ENCODE data around the gene HIF3A.
"Not testable (repeated sequence)": the region's sequence is repeated elsewhere in the genome, so short reads cannot be mapped to it uniquely, and the experiment has no call there.

The HIF3A gene

DNA sequence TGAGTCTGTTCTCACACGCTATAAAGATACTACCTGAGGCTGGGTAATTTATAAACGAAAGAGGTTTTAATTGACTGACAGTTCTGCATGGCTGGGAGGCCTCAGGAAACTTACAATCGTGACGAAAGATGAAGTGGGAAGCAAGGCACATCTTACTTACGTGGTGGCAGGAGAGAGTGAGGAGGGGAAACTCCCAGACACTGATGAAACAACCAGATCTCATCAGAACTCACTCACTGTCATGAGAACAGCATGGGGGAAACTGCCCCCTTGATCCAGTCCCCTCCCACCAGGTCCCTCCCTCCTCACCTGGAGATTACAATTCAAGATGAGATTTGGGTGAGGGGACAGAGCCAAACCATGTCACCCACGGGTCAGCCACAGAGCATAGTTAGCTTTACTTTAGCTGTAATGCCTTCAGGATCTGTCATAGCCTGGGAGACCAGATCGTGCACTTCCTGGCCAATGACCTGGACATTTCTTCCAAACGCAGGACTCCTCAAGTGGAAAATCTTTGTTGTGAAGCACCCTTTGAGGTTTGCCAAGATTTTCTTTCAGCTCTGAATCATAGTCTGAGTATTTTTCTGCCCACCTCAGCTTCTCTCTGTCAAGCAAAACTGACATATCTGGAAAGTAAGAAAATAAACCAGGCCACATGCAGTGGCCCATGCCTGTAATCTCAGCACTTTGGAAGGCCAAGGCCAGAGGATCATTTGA lies 25.2 kb upstream of the HIF3A start:
- no peaks in the 10 kb centered on the region for H4K20me1 ChIP-seq (ENCODE audit: insufficient read depth, low read length)
- DNase-seq: no peak
- H3K27ac ChIP-seq (ENCODE audit: low read length): no peak overlapping the region
- H3K27me3 ChIP-seq (replicated peaks; ENCODE audit: insufficient read depth, low read length): peaks cover 48% of the 10 kb centered on the region
- no peaks in the 10 kb centered on the region for H3K9me3 ChIP-seq (replicated peaks; ENCODE audit: insufficient read depth, low read length)
- no peaks in the 10 kb centered on the region for H3F3A ChIP-seq (ENCODE audit: insufficient read depth, low read length)
- H3K4me2 ChIP-seq (ENCODE audit: low read depth, low read length): no peak overlapping the region
- H3K9me2 ChIP-seq (replicated peaks; ENCODE audit: insufficient read depth, low read length): no peaks in the 10 kb centered on the region
- TF ChIP-seq EZH2 (optimal IDR thresholded peaks at IDR 0.05; ENCODE audit: low read depth, low read length) (no peak), EZH2phosphoT487 (IDR thresholded peaks at IDR 0.05; ENCODE audit: low read length) (no peak)
- TF ChIP-seq, protein P1, sequence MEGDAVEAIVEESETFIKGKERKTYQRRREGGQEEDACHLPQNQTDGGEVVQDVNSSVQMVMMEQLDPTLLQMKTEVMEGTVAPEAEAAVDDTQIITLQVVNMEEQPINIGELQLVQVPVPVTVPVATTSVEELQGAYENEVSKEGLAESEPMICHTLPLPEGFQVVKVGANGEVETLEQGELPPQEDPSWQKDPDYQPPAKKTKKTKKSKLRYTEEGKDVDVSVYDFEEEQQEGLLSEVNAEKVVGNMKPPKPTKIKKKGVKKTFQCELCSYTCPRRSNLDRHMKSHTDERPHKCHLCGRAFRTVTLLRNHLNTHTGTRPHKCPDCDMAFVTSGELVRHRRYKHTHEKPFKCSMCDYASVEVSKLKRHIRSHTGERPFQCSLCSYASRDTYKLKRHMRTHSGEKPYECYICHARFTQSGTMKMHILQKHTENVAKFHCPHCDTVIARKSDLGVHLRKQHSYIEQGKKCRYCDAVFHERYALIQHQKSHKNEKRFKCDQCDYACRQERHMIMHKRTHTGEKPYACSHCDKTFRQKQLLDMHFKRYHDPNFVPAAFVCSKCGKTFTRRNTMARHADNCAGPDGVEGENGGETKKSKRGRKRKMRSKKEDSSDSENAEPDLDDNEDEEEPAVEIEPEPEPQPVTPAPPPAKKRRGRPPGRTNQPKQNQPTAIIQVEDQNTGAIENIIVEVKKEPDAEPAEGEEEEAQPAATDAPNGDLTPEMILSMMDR (IDR thresholded peaks at IDR 0.05; ENCODE audit: low read length): no peak
- no peaks in the 10 kb centered on the region for H3K4me1 ChIP-seq (ENCODE audit: low read length)
- H3K9ac ChIP-seq (ENCODE audit: low read length): no peak overlapping the region
- H3K79me2 ChIP-seq (ENCODE audit: low read length): no peaks in the 10 kb centered on the region
- no peak overlapping the region for H2AFZ ChIP-seq (ENCODE audit: low read length)
- H3K36me3 ChIP-seq (replicated peaks; ENCODE audit: insufficient read depth, low read length): no peaks in the 10 kb centered on the region
- no peak overlapping the region for H3K4me3 ChIP-seq (ENCODE audit: low read length)

DNA sequence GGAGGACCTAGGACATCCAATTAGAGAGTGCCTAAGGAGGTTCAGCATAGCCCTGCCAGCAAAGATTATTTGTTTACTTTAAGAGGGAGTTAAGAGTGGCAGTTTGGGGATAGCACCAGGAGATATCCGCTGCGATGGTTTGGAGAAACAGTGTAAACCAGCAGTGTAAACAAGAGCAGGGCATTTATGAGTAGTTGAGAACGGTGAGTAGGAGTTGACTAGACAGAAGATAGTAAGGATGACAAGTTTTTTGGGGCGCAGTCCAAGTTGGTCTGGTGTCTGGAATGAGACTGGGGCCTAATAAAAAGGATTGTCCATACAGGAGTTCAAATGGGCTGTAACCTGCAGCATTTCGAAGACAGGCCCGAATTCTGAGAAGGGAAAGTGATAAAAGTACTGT lies 22.9 kb upstream of the HIF3A start:
- not testable (repeated sequence) for H4K20me1 ChIP-seq (ENCODE audit: insufficient read depth, low read length); H3K27ac ChIP-seq (ENCODE audit: low read length); H3K36me3 ChIP-seq (replicated peaks; ENCODE audit: insufficient read depth, low read length); H3K79me2 ChIP-seq (ENCODE audit: low read length); H3K9me3 ChIP-seq (replicated peaks; ENCODE audit: insufficient read depth, low read length); H3K9me2 ChIP-seq (replicated peaks; ENCODE audit: insufficient read depth, low read length); H3K4me3 ChIP-seq (ENCODE audit: low read length); H3K4me1 ChIP-seq (ENCODE audit: low read length); H3K9ac ChIP-seq (ENCODE audit: low read length); H3K4me2 ChIP-seq (ENCODE audit: low read depth, low read length); H3F3A ChIP-seq (ENCODE audit: insufficient read depth, low read length); DNase-seq; H2AFZ ChIP-seq (ENCODE audit: low read length)
- H3K27me3 ChIP-seq (replicated peaks; ENCODE audit: insufficient read depth, low read length): peaks cover 39% of the 10 kb centered on the region

DNA sequence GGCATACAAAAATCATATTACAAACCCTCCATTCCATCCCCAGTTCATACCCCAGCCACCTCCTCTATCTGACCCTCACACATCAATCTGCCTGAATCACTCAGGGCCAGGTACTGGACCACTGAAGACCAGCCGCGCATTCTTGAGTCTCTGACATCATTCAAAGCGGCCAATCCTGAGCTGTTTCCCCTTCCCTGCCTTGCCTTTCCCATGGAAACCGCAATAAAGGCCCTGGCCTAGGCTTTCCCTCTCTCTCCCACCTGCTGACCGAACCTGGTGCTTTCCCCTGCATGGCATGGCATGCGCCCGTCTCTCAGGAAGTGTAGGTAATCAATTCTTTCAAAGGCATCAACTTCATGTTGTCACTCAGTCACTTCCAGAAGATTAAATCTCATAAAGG lies 17.7 kb upstream of the HIF3A start:
- DNase-seq: no peak
- H3K36me3 ChIP-seq (replicated peaks; ENCODE audit: insufficient read depth, low read length): no peaks in the 10 kb centered on the region
- no peaks in the 10 kb centered on the region for H3F3A ChIP-seq (ENCODE audit: insufficient read depth, low read length)
- H3K4me3 ChIP-seq (ENCODE audit: low read length): no peak overlapping the region
- H3K9me3 ChIP-seq (replicated peaks; ENCODE audit: insufficient read depth, low read length): no peaks in the 10 kb centered on the region
- no peak overlapping the region for H3K27ac ChIP-seq (ENCODE audit: low read length)
- H3K4me1 ChIP-seq (ENCODE audit: low read length): no peaks in the 10 kb centered on the region
- no peaks in the 10 kb centered on the region for H3K9me2 ChIP-seq (replicated peaks; ENCODE audit: insufficient read depth, low read length)
- H4K20me1 ChIP-seq (ENCODE audit: insufficient read depth, low read length): no peaks in the 10 kb centered on the region
- no peak overlapping the region for H3K4me2 ChIP-seq (ENCODE audit: low read depth, low read length)
- no peak overlapping the region for H2AFZ ChIP-seq (ENCODE audit: low read length)
- TF ChIP-seq EZH2 (optimal IDR thresholded peaks at IDR 0.05; ENCODE audit: low read depth, low read length) (no peak), EZH2phosphoT487 (IDR thresholded peaks at IDR 0.05; ENCODE audit: low read length) (no peak)
- TF ChIP-seq, protein P1 (IDR thresholded peaks at IDR 0.05; ENCODE audit: low read length): no peak
- H3K27me3 ChIP-seq (replicated peaks; ENCODE audit: insufficient read depth, low read length): peaks cover 29% of the 10 kb centered on the region
- H3K79me2 ChIP-seq (ENCODE audit: low read length): no peaks in the 10 kb centered on the region
- H3K9ac ChIP-seq (ENCODE audit: low read length): no peak overlapping the region

DNA sequence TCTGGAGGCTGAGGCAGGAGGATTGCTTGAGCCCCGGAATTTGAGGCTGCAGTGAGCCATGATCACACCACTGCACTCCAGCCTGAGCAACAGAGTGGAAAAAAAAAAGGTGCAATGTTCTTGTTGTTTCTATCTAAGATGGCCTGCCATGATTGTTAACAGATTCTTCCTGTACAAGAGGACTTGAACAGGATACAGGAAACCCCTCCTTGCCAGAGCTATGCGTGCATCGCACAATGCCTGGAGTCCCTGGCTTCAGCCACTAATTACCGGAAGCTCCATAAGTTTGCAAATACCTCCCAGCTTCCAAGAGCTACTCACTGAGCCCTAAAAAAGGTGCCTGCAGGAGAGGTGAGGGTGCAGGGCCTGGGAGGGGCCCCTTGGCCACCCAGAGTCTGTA lies 13.1 kb upstream of the HIF3A start:
- DNase-seq: no peak
- Histone ChIP-seq H3K27me3 (replicated peaks; ENCODE audit: insufficient read depth, low read length) (peaks cover 39% of the 10 kb centered on the region), H2AFZ (ENCODE audit: low read length) (no peak overlapping the region), H4K20me1 (ENCODE audit: insufficient read depth, low read length) (no peaks in the 10 kb centered on the region), H3K9ac (ENCODE audit: low read length) (no peak overlapping the region), H3K79me2 (ENCODE audit: low read length) (no peaks in the 10 kb centered on the region), H3K4me2 (ENCODE audit: low read depth, low read length) (no peak overlapping the region), H3F3A (ENCODE audit: insufficient read depth, low read length) (no peaks in the 10 kb centered on the region), H3K4me1 (ENCODE audit: low read length) (no peaks in the 10 kb centered on the region), H3K9me2 (replicated peaks; ENCODE audit: insufficient read depth, low read length) (no peaks in the 10 kb centered on the region), H3K9me3 (replicated peaks; ENCODE audit: insufficient read depth, low read length) (no peaks in the 10 kb centered on the region), H3K4me3 (ENCODE audit: low read length) (no peak overlapping the region), H3K36me3 (replicated peaks; ENCODE audit: insufficient read depth, low read length) (no peaks in the 10 kb centered on the region), H3K27ac (ENCODE audit: low read length) (no peak overlapping the region)
- TF ChIP-seq EZH2 (optimal IDR thresholded peaks at IDR 0.05; ENCODE audit: low read depth, low read length) (no peak), EZH2phosphoT487 (IDR thresholded peaks at IDR 0.05; ENCODE audit: low read length) (no peak)
- TF ChIP-seq, protein P1 (IDR thresholded peaks at IDR 0.05; ENCODE audit: low read length): no peak
